Epithelial cell of esophagus (primary cell): ENCODE data around the gene MEMO1.

Source experiments
- DNase-seq: peaks from one replicate; pipeline ENCODE4 v3.0.0; 2010; ENCODE audit warnings: low read depth
- H3K4me3 ChIP-seq: 2 replicates; pipeline ENCODE4 v1.5.1; 2011; ENCODE audit warnings: mild to moderate bottlenecking, low read length, control low read depth
- TF ChIP-seq, protein P1 (sequence below): IDR thresholded peaks from 2 replicates; pipeline ENCODE4 v1.5.1; 2011; ENCODE audit warnings: low read depth, mild to moderate bottlenecking, low read length, control low read depth, inconsistent platforms; ENCODE audit not compliant: insufficient read depth; ENCODE audit errors: missing control alignments

The MEMO1 gene

DNA sequence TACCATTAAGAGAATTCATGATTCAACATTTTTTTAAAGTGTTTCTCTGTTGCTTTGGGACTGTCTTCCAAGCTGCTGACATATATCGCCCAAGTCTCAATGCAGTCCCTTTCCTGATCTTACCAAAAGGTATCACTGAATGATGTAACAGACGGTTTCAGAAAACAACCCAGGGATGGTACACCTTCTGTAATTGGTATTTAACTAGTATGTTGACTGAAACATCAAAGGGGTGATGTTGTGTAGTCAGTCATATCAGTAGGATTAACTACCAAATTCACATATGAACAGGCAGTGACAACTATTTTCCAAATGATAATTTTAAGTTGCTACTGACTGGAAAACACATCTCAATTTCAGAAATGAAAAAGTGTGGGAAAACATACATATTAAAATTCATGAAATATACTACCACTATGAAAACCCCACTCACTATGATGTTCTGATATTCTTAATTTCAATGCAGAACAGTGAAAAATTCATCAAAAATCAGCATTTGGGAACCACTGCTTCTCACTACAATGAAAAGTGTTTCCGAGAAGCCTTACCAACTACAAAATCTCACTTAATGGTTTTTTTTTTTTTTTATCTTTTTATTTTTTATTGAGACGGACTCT lies 59.8 kb downstream of the MEMO1 start:
- TF ChIP-seq, protein P1, sequence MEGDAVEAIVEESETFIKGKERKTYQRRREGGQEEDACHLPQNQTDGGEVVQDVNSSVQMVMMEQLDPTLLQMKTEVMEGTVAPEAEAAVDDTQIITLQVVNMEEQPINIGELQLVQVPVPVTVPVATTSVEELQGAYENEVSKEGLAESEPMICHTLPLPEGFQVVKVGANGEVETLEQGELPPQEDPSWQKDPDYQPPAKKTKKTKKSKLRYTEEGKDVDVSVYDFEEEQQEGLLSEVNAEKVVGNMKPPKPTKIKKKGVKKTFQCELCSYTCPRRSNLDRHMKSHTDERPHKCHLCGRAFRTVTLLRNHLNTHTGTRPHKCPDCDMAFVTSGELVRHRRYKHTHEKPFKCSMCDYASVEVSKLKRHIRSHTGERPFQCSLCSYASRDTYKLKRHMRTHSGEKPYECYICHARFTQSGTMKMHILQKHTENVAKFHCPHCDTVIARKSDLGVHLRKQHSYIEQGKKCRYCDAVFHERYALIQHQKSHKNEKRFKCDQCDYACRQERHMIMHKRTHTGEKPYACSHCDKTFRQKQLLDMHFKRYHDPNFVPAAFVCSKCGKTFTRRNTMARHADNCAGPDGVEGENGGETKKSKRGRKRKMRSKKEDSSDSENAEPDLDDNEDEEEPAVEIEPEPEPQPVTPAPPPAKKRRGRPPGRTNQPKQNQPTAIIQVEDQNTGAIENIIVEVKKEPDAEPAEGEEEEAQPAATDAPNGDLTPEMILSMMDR = no peak
- no peak overlapping the region for H3K4me3 ChIP-seq
- DNase-seq = no peak

GRCh38 chr2:31947871-31948270 lies 62.9 kb downstream of the MEMO1 start:
- no peak overlapping the region for H3K4me3 ChIP-seq
- DNase-seq = peak; percentile 8
- TF ChIP-seq, protein P1 = no peak

DNA sequence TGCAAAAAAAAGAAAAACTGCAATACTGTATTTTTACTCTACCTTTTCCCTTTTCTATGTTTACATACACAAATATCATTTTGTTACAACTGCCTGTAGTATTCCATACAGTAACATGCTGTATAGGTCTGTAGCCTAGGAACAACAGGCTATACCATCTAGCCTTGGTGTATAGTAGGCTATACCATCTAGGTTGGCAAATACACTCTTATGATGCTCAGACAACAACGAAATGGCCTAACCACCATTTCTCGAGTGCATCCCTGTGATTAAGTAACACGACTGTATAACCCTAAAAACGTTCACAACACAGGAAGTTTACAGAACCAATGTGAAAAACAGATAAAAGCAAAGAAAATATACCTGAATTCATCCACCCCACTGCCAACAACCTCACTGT lies 64.0 kb downstream of the MEMO1 start:
- DNase-seq = no peak
- no peak overlapping the region for H3K4me3 ChIP-seq
- TF ChIP-seq, protein P1 = no peak

GRCh38 chr2:31945572-31945935 lies 65.3 kb downstream of the MEMO1 start:
- no peak overlapping the region for H3K4me3 ChIP-seq
- TF ChIP-seq, protein P1 = no peak
- no peak for DNase-seq

DNA sequence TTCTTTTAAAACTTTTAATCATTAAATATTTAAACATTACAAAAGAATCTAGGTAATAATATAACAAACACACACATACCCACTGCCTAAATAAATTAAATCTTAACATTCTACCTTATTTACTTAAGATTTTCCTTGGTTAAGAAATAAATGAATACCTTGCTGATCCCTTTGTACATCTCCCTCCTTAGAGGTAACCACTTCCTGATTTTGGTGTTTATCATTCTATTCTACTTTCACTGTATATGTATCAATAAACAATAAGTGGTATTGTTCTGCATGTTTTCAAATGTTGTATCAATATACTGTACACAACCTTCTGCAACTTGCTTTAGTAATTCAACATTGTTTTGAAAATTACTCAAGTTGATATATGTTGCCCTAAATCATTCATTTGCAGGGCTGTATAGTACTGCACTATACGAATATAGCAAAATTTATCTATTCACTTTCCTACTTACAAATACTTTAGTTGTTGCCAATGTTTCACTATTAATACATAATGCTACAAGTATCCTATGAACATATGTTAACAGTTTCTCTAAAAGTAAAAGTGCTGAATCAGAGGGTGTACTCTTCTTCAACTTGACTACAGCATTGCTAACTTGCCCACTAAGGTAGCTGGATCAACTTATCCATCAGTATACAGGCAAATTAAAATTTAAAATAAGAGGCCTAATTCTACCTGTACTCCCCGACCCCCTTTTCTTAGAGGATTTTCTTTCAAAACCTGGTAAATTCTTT lies 65.8 kb downstream of the MEMO1 start:
- H3K4me3 ChIP-seq = no peak overlapping the region
- no peak for DNase-seq
- TF ChIP-seq, protein P1 = no peak

- DNase-seq = no peak
- no peak overlapping the region for H3K4me3 ChIP-seq
- TF ChIP-seq, protein P1 = no peak
Observed at GRCh38 chr2:31943636-31944225, 67.1 kb downstream of the MEMO1 start.
